GM12872 (cell line): ENCODE measurements around the gene PPP6R2.

ENCODE experiments used
- CTCF ChIP-seq: IDR thresholded peaks from 3 replicates; pipeline ENCODE4 v1.5.1; 2011; ENCODE audit warnings: low read depth, mild to moderate bottlenecking, low read length, moderate library complexity; ENCODE audit not compliant: insufficient read depth

Gene PPP6R2

GRCh38 chr22:50470491-50470890 lies 127.4 kb downstream of the PPP6R2 start:
- no peak for TF ChIP-seq CTCF

- TF ChIP-seq CTCF: no peak
These were observed 128.2 kb downstream of the PPP6R2 start for GRCh38 chr22:50471197-50471847.

- no peak for TF ChIP-seq CTCF
These were observed 128.8 kb downstream of the PPP6R2 start for GRCh38 chr22:50471962-50472361.

GRCh38 chr22:50473088-50473487 lies 130.0 kb downstream of the PPP6R2 start:
- peak; percentile 75 for TF ChIP-seq CTCF

GRCh38 chr22:50473855-50474671 lies 130.9 kb downstream of the PPP6R2 start:
- TF ChIP-seq CTCF: no peak

GRCh38 chr22:50474710-50475651 lies 131.9 kb downstream of the PPP6R2 start, which contains the start of gene SBF1:
Gene SBF1, minus strand, starts transcription at chr22:50475035. Its CDS starts 195 bp downstream, at chr22:50474840.
- TF ChIP-seq CTCF: no peak

GRCh38 chr22:50475652-50476002 lies 132.5 kb downstream of the PPP6R2 start:
- no peak for TF ChIP-seq CTCF
